Ovary (tissue), 9 donors: ENCODE data around the gene ARRDC5. TPM values are rescaled to one million over a fixed set of nuclear protein-coding genes. Genes with fewer than 3 reads are reported as not detected.

Source experiments
- DNase-seq, 5 donors: peaks; one replicate each; pipeline ENCODE4 v3.0.0-alpha.2; 2019 to 2020
- H3K27ac ChIP-seq, 2 donors: fragments of 200-600 bp; one replicate each; pipeline versions ENCODE4 v1.5.1 to v1.8.0; 2019 to 2022
- H3K27me3 ChIP-seq: fragments of 200-600 bp; one replicate; pipeline ENCODE4 v1.8.0; 2022
- H3K36me3 ChIP-seq: fragments of 200-600 bp; sonication (generic); one replicate; pipeline ENCODE4 v1.5.1; 2019
- H3K4me1 ChIP-seq: one replicate; pipeline ENCODE4 v1.8.1; 2013; ENCODE audit warnings: mild to moderate bottlenecking, moderate library complexity; ENCODE audit not compliant: insufficient read depth
- H3K4me3 ChIP-seq: fragments of 200-600 bp; sonication (generic); one replicate; pipeline ENCODE4 v1.5.1; 2017
- H3K9me3 ChIP-seq, 2 donors: fragments of 200-600 bp in 1 of 2; sonication (generic) in 1 of 2; one replicate each; pipeline versions ENCODE4 v1.5.1 to v1.8.1; 2013 to 2019; ENCODE audit warnings: mild to moderate bottlenecking in 1 of 2, moderate library complexity in 1 of 2
- EP300 ChIP-seq: sonication (generic); formaldehyde crosslinking; IDR thresholded peaks from one replicate; pipeline ENCODE4 v1.6.1; 2017; ENCODE audit warnings: antibody characterized with exemption
- POLR2A ChIP-seq: fragments of 450-650 bp; IDR thresholded peaks from one replicate; pipeline ENCODE4 v1.6.1; 2017; ENCODE audit warnings: antibody characterized with exemption, mild to moderate bottlenecking, moderate library complexity
- WGBS, 3 donors: extraction: QIAGEN DNeasy Blood & Tissue Kit in 1 of 3; methylation state at CpG; one replicate each; pipeline versions ENCODE4 v1.1.5 to v1.1.7; 2013 to 2017; 5-methylcytosine and 5-hydroxymethylcytosine counted together
- intact Hi-C, 4 donors: fragments of 100-400 bp; cut with DNase I; formaldehyde crosslinking; loops; one replicate each; pipeline versions ENCODE4 v1.11.0 to v1.15.1; 2022 to 2023
- microRNA-seq, 3 donors: library from miRNA; unstranded; fragments of <30 nt; microRNA quantifications; one replicate each; pipeline versions ENCODE4 to v1.2.0, GENCODE V29; 2019 to 2020
- polyA plus RNA-seq, 2 donors: library from polyadenylated mRNA; stranded (reverse); fragments of 200-250 nt in 1 of 2; fragments of 350-450 nt in 1 of 2; fragmentation: Illumina TruSeq in 1 of 2; extraction: RNeasy Lipid Tissue Mini Kit (QIAGEN cat#74804) in 1 of 2; gene quantifications; one replicate each; pipeline ENCODE4 v1.2.3, GENCODE V29; 2013 to 2014
- small RNA-seq: library from RNA; depleted of rRNA; stranded (forward); fragments of <200 nt; gene quantifications from one replicate; pipeline ENCODE3, GENCODE V24; 2016
- total RNA-seq, 7 donors: library from RNA; depleted of rRNA in 2 of 7; stranded (reverse); fragments of >200 nt in 2 of 7; fragmentation: NEBNext Ultra II Directional in 3 of 7; extraction: Animal tissue kit (Norgen Biotek cat#: 25700) in 3 of 7; gene quantifications; one replicate each; pipeline versions ENCODE4 v1.1.0 to v1.2.4, GENCODE V29; 2016 to 2023
- TF ChIP-seq, protein P1 (sequence below), 3 donors: fragments of 450-650 bp in 2 of 3; fragments of 200-600 bp in 1 of 3; IDR thresholded peaks; one replicate each; pipeline versions ENCODE4 v1.5.1 to v1.8.0; 2016 to 2022; ENCODE audit warnings: antibody characterized with exemption in 3 of 3, mild to moderate bottlenecking in 1 of 3
- donor health status: DM: no; HTN: no; CAD: no; lungs with moderate emphysema.
- donor health status: DM: no; HTN: no; CAD: no.
- donor health status: Bipolar disorder and iron deficiency.
- donor health status: DM: yes; HTN: yes; CAD: no.
- donor health status: DM: no; HTN: no; CAD: no.
- donor health status: DM: yes; HTN: yes; CAD: no.

Gene ARRDC5
- total and polyA plus RNA-seq, 9 donors = 0.07 to 1.2 (median 0.24) TPM; not detected in 3

DNA sequence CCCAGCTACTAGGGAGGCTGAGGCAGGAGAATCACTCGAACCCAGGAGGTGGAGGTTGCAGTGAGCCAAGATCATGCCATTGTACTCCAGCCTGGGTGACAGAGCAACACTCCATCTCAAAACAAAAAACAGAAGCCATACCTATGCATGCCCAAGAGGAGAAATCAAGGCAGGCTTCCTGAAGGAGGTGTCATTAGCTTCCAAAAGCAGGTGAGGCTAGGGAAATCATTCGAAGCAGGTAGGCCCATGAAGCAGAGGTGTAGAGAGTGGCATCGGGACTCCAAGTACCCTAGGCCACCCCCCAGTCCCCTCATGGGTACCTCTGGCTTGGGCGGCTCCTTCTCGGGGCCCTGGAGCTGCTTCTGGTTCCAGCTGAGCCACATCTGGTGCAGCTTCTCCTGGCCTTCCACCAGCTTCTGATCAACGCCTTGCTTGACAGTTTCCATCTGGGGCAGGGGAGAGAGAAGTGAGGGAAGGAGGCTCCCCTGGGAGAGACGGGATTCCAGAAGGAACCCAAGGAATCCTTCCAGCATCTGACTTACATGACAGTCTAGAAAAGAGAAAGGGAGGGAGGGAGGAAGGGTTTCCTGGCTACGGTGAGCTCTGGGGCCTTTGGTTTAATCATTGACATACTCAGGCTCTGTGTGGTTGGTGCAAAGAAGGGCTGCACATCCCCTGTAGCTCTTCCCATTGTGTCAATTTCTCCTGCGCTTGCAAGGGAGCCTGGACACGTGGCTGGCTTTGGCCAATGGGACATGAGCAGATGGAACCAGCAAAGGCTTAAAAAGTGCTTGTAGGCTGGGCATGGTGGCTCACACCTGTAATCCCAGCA, 58.1 kb downstream of the ARRDC5 start:
- peaks cover 4% of the 10 kb centered on the region for H3K4me1 ChIP-seq
- H3K27me3 ChIP-seq = no peaks in the 10 kb centered on the region
- H3K27ac ChIP-seq = no peak overlapping the region
- no peaks in the 10 kb centered on the region for H3K36me3 ChIP-seq
- TF ChIP-seq EP300 = no peak
- TF ChIP-seq, protein P1, sequence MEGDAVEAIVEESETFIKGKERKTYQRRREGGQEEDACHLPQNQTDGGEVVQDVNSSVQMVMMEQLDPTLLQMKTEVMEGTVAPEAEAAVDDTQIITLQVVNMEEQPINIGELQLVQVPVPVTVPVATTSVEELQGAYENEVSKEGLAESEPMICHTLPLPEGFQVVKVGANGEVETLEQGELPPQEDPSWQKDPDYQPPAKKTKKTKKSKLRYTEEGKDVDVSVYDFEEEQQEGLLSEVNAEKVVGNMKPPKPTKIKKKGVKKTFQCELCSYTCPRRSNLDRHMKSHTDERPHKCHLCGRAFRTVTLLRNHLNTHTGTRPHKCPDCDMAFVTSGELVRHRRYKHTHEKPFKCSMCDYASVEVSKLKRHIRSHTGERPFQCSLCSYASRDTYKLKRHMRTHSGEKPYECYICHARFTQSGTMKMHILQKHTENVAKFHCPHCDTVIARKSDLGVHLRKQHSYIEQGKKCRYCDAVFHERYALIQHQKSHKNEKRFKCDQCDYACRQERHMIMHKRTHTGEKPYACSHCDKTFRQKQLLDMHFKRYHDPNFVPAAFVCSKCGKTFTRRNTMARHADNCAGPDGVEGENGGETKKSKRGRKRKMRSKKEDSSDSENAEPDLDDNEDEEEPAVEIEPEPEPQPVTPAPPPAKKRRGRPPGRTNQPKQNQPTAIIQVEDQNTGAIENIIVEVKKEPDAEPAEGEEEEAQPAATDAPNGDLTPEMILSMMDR (IDR thresholded peaks at IDR 0.05) = no peak
- TF ChIP-seq POLR2A = no peak
- no peaks in the 10 kb centered on the region for H3K9me3 ChIP-seq
- H3K4me3 ChIP-seq = no peak overlapping the region
- 42 to 48% (median 47%) methylated on average over 10 of the region's 10 CpGs for WGBS, 3 donors
- intact Hi-C loops = no loop called here
- DNase-seq = peak in 3 of 5 donors; percentile 41 to 52 (median 49)

DNA sequence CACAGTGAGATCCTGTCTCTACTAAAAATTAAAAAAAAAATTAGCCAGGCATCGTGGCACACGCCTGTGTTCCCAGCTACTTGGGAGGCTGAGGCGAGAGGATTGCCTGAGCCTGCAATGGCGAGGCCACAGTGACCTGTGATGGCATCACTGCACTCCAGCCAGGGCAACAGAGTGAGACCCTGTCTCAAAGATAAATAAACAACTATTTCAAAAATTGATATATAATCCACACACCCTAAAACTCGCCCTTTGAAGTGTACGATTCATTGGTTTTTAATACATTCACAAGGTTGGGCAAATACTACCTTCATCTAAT, 59.1 kb downstream of the ARRDC5 start:
- no peaks in the 10 kb centered on the region for H3K9me3 ChIP-seq
- intact Hi-C loops = no loop called here
- DNase-seq = no peak
- H3K4me3 ChIP-seq = no peak overlapping the region
- no peak for TF ChIP-seq POLR2A
- no peak for TF ChIP-seq EP300
- TF ChIP-seq, protein P1 (IDR thresholded peaks at IDR 0.05) = no peak
- H3K4me1 ChIP-seq = peaks cover 4% of the 10 kb centered on the region
- no peaks in the 10 kb centered on the region for H3K36me3 ChIP-seq
- WGBS, 3 donors = 95 to 97% (median 96%) methylated on average over 6 of the region's 6 CpGs
- H3K27ac ChIP-seq = no peak overlapping the region
- no peaks in the 10 kb centered on the region for H3K27me3 ChIP-seq

Small RNA genes within 50 kb of the gene (microRNA-seq; reads per million reads assigned to microRNA genes)
- gene MIR4747 = 0 to 0.16 (median 0) reads per million in 3 donors

Small RNA genes within 50 kb of the gene (small RNA-seq; reads per million reads assigned to genes)
- gene MIR4747 = not detected

Other genes starting within 250 kb of the ARRDC5 start
- gene MYDGF, start 232.6 kb downstream of the ARRDC5 start, total RNA-seq = 10 to 100 TPM; 28.6 to 76.1 (median 59.4) TPM
- 10 to 100 TPM; 44.5 to 85.4 TPM for gene MYDGF, start 232.6 kb downstream of the ARRDC5 start, polyA plus RNA-seq
- 10 to 100 TPM; 26.9 to 69.5 (median 44.3) TPM for gene DPP9, start 179.1 kb downstream of the ARRDC5 start, total RNA-seq
- 10 to 100 TPM; 14.4 to 29.3 TPM for gene DPP9, start 179.1 kb downstream of the ARRDC5 start, polyA plus RNA-seq
- 10 to 100 TPM in 2 of 7 donors, 1 to 10 TPM in 5; 7.4 to 11.4 (median 9.1) TPM for gene FEM1A, start 111.2 kb downstream of the ARRDC5 start, total RNA-seq
- 1 to 10 TPM; 3.6 to 4.4 TPM for gene FEM1A, start 111.2 kb downstream of the ARRDC5 start, polyA plus RNA-seq
- 10 to 100 TPM in 2 of 7 donors, 1 to 10 TPM in 5; 3.6 to 13.3 (median 9.6) TPM for gene TICAM1, start 71.2 kb downstream of the ARRDC5 start, total RNA-seq
- 1 to 10 TPM; 2.5 to 7.8 TPM for gene TICAM1, start 71.2 kb downstream of the ARRDC5 start, polyA plus RNA-seq
- 10 to 100 TPM; 26.1 to 83.9 (median 73.7) TPM for gene PLIN3, start 35.2 kb downstream of the ARRDC5 start, total RNA-seq
- 10 to 100 TPM; 48.7 to 51.9 TPM for gene PLIN3, start 35.2 kb downstream of the ARRDC5 start, polyA plus RNA-seq
- 1 to 10 TPM in 2 of 7 donors, under 1 TPM in 5; 0.18 to 4.0 (median 0.50) TPM for gene UHRF1, start 6.6 kb upstream of the ARRDC5 start, total RNA-seq
- gene UHRF1, start 6.6 kb upstream of the ARRDC5 start, polyA plus RNA-seq = under 1 TPM; 0.42 to 0.86 TPM
- 10 to 100 TPM; 21.6 to 62.9 (median 47.8) TPM for gene KDM4B, start 66.2 kb upstream of the ARRDC5 start, total RNA-seq
- 10 to 100 TPM in 1 of 2 donors, 1 to 10 TPM in 1; 5.2 to 19.4 TPM for gene KDM4B, start 66.2 kb upstream of the ARRDC5 start, polyA plus RNA-seq